Measurements from ENCODE around the gene CENPM. TPM values are rescaled to one million over a fixed set of nuclear protein-coding genes. Genes with fewer than 3 reads are reported as not detected.

CENPM gene
- total RNA-seq, 2 experiments from 2014 or later: 7.6 to 8.4 TPM

- Mint-ChIP-seq H3K4me3 (peak overlapping the region; percentile 74), H3K9me3 (no peaks in the 10 kb centered on the region), H3K27me3 (peaks cover 51% of the 10 kb centered on the region), H3K36me3 (ENCODE audit: low read depth) (no peaks in the 10 kb centered on the region), H3K27ac (no peak overlapping the region), H3K4me1 (ENCODE audit: low read depth) (peaks cover 27% of the 10 kb centered on the region)
- H3K4me1 ChIP-seq (ENCODE audit: insufficient read depth, low read length): peaks cover 48% of the 10 kb centered on the region
- H3K4me3 ChIP-seq (ENCODE audit: low read length): peak overlapping the region; percentile 34
- ATAC-seq (ENCODE audit: poor library complexity) (peak; percentile 13), DNase-seq (peak in 3 of 14 experiments; percentile 23 to 49 (median 49))
- peaks cover 0 to 31% of the 10 kb centered on the region in 2 experiments for H3K9me3 ChIP-seq (ENCODE audit: control insufficient read depth in 1 of 2, insufficient read depth in 1 of 2, low read length in 2 of 2)
- no peak overlapping the region for H3K27ac ChIP-seq (ENCODE audit: low read depth in 1 of 2, low read length in 2 of 2)
- TF ChIP-seq CTCF (IDR thresholded peaks at IDR 0.05): no peak
- peaks cover 44 to 49% of the 10 kb centered on the region in 2 experiments for H3K27me3 ChIP-seq (ENCODE audit: control insufficient read depth in 1 of 2, insufficient read depth in 2 of 2, low read length in 2 of 2)
- ChIA-PET CTCF (interaction anchor here (2.1 to 3.1 kb wide), 2 partner anchors 15 to 214 kb away, joined by 8 to 15 read pairs; partner anchors contain the start of gene TNFRSF13C), POLR2A (interaction anchor here (1.2 to 2.4 kb wide), 3 partner anchors 15 to 129 kb away, joined by 3 to 8 read pairs (median 3); partner anchors contain the start of genes CCDC134 and TNFRSF13C)
- H3K36me3 ChIP-seq (ENCODE audit: insufficient read depth, low read length): no peaks in the 10 kb centered on the region
- intact Hi-C loops (cut with DNase I, micrococcal nuclease): no loop called here
These were observed 35.8 kb downstream of the CENPM start for GRCh38 chr22:41911001-41911611.

GRCh38 chr22:41910050-41911000 is 36.6 kb downstream of the CENPM start:
- Mint-ChIP-seq H3K36me3 (ENCODE audit: low read depth) (peaks cover 7% of the 10 kb centered on the region), H3K27me3 (peaks cover 44% of the 10 kb centered on the region), H3K4me3 (peak overlapping the region; percentile 66), H3K4me1 (ENCODE audit: low read depth) (peaks cover 23% of the 10 kb centered on the region), H3K27ac (no peak overlapping the region), H3K9me3 (no peaks in the 10 kb centered on the region)
- Histone ChIP-seq H3K27me3 (ENCODE audit: control insufficient read depth in 1 of 2, insufficient read depth in 2 of 2, low read length in 2 of 2) (peaks cover 36 to 41% of the 10 kb centered on the region in 2 experiments), H3K9me3 (ENCODE audit: control insufficient read depth in 1 of 2, insufficient read depth in 1 of 2, low read length in 2 of 2) (peaks cover 0 to 26% of the 10 kb centered on the region in 2 experiments), H3K27ac (ENCODE audit: low read depth in 1 of 2, low read length in 2 of 2) (no peak overlapping the region), H3K4me1 (ENCODE audit: insufficient read depth, low read length) (peaks cover 42% of the 10 kb centered on the region), H3K4me3 (ENCODE audit: low read length) (peak overlapping the region; percentile 34), H3K36me3 (ENCODE audit: insufficient read depth, low read length) (peaks cover 5% of the 10 kb centered on the region)
- peak in 8 of 14 experiments; percentile 23 to 68 (median 46) for DNase-seq
- ATAC-seq (ENCODE audit: poor library complexity): peak; percentile 46
- intact Hi-C loops (cut with DNase I, micrococcal nuclease): no loop called here
- no peak for TF ChIP-seq CTCF (IDR thresholded peaks at IDR 0.05)
- CTCF ChIA-PET: interaction anchor here (3.1 kb wide), 1 partner anchor 16 kb away, joined by 15 read pairs; the partner anchor contains the start of gene TNFRSF13C
- POLR2A ChIA-PET: interaction anchor here (2.4 to 2.9 kb wide), 2 partner anchors 16 to 30 kb away, joined by 8 to 13 read pairs; partner anchors contain the start of gene TNFRSF13C

Data from CD4-positive, alpha-beta T cell (primary cell).